ENCODE data around the gene SCG3.

- TF ChIP-seq CTCF (IDR thresholded peaks at IDR 0.05; ENCODE audit: insufficient read depth, low read depth, low read length) (no peak), EZH2 (IDR thresholded peaks at IDR 0.05; ENCODE audit: insufficient read depth, low read length) (no peak)
Measured at GRCh38 chr15:51687565-51687964, 6.3 kb downstream of the SCG3 start.

All from astrocyte (in vitro differentiated cells and primary cell).